Measurements from ENCODE around the gene LRRC1. TPM values are rescaled to one million over a fixed set of nuclear protein-coding genes. Genes with fewer than 3 reads are reported as not detected.

Gene LRRC1
- total and polyA plus RNA-seq, 2 of the 8 experiments (the other 6 are each of a cell fraction or from before 2014, with no cell fraction given): 6.7 to 15.9 TPM

- no peak overlapping the region for H3K4ac ChIP-seq (replicated peaks; ENCODE audit: insufficient read length, low read depth, low read length)
- CTCF ChIA-PET (ENCODE audit: partially characterized antibody): interaction anchor here (0.9 to 1.4 kb wide), 4 partner anchors 24 to 164 kb away, joined by 3 to 4 read pairs (median 4); no protein-coding TSS in a partner anchor
- H3K27me3 ChIP-seq (replicated peaks in 1 of 4; ENCODE audit: control insufficient read depth in 3 of 4, extremely low read depth in 1 of 4, insufficient read depth in 3 of 4, low read length in 3 of 4): peaks cover 0 to 6% (median 2%) of the 10 kb centered on the region in 4 experiments; a peak in 3 of 7 replicates
- no peaks in the 10 kb centered on the region for H3K9me3 ChIP-seq (ENCODE audit: insufficient read depth in 2 of 2, low read depth in 1 of 2, low read length in 1 of 2)
- no peak overlapping the region for H4K5ac ChIP-seq (ENCODE audit: insufficient read length, low read depth, low read length)
- POLR2A ChIA-PET (ENCODE audit: partially characterized antibody): interaction anchor here (1.3 kb wide), 1 partner anchor 14 kb away, joined by 3 read pairs; no protein-coding TSS in a partner anchor
- H3K79me2 ChIP-seq (ENCODE audit: control insufficient read depth in 1 of 2, insufficient read depth in 2 of 2, low read length in 2 of 2): peaks cover 0 to 10% of the 10 kb centered on the region in 2 experiments; a peak in 2 of 4 replicates
- no peak overlapping the region for H3K18ac ChIP-seq (ENCODE audit: extremely low read depth, low read length)
- H3K36me3 ChIP-seq (ENCODE audit: control insufficient read depth in 2 of 4, insufficient read depth in 4 of 4, low read length in 3 of 4): no peaks in the 10 kb centered on the region
- WGBS, 2 experiments (ENCODE audit: extremely low coverage in 1 of 2, insufficient coverage in 1 of 2, insufficient read length in 1 of 2, insufficient replicate concordance in 2 of 2, low coverage in 1 of 2, low lambda C conversion rate in 2 of 2, missing lambda C conversion rate in 1 of 2): 92% methylated on average over 2 of the region's 2 CpGs; no CpG with 5 or more reads in 1 of the 2 experiments
- H3K23me2 ChIP-seq (ENCODE audit: low read depth, low read length): peaks cover 25% of the 10 kb centered on the region
- DNase-seq (ENCODE audit: low read depth in 1 of 2, low spot score in 2 of 2) (no peak), FAIRE-seq (no peak)
- H4K91ac ChIP-seq (replicated peaks; ENCODE audit: insufficient read length, low read length): no peak overlapping the region
- peaks cover 6% of the 10 kb centered on the region; the same call in 1 of the 2 replicates for H3K79me1 ChIP-seq (ENCODE audit: low read depth, low read length)
- H4K8ac ChIP-seq (ENCODE audit: extremely low read depth, insufficient read depth, low read length): no peak overlapping the region
- TF ChIP-seq YY1 (IDR thresholded peaks at IDR 0.05; ENCODE audit: low read depth, low read length) (no peak), USF2 (IDR thresholded peaks at IDR 0.05; ENCODE audit: low read length) (no peak)
- no peak overlapping the region for H3K14ac ChIP-seq (ENCODE audit: insufficient read length)
- H4K20me1 ChIP-seq (replicated peaks in 1 of 2; ENCODE audit: control insufficient read depth in 1 of 2, insufficient read depth in 2 of 2, low read length in 2 of 2): peaks cover 0 to 1% of the 10 kb centered on the region in 2 experiments
- H2BK12ac ChIP-seq (ENCODE audit: low read depth, low read length): no peak overlapping the region
- H2AFZ ChIP-seq (ENCODE audit: low read length): no peak overlapping the region
- H3K27ac ChIP-seq (ENCODE audit: low read depth, low read length): no peak overlapping the region
- H3K9ac ChIP-seq (replicated peaks in 1 of 4; ENCODE audit: extremely low read depth in 1 of 4, low read depth in 3 of 4, low read length in 3 of 4): no peak overlapping the region
- H3K56ac ChIP-seq (replicated peaks; ENCODE audit: insufficient read length, low read depth, low read length): no peak overlapping the region
- H3K4me2 ChIP-seq (ENCODE audit: insufficient read depth in 1 of 2, low read depth in 2 of 2, low read length in 2 of 2): no peak overlapping the region; a peak in 1 of 4 replicates
- no peak overlapping the region for H2BK120ac ChIP-seq (replicated peaks; ENCODE audit: low read depth, low read length)
- no peak overlapping the region; the same call in 1 of the 2 replicates for H2BK15ac ChIP-seq (ENCODE audit: low read length)
- H2BK5ac ChIP-seq (ENCODE audit: low read depth, low read length): no peak overlapping the region
- H3K4me3 ChIP-seq (ENCODE audit: extremely low read depth in 1 of 4, insufficient read depth in 2 of 4, low read depth in 3 of 4, low read length in 4 of 4): no peak overlapping the region
- H2BK20ac ChIP-seq (ENCODE audit: low read length): no peak overlapping the region
- no peak overlapping the region for H2AK5ac ChIP-seq (ENCODE audit: low read depth, low read length)
- H3K4me1 ChIP-seq (replicated peaks in 1 of 4; ENCODE audit: control insufficient read depth in 3 of 4, insufficient read depth in 4 of 4, low read length in 3 of 4): peaks cover 0 to 6% (median 3%) of the 10 kb centered on the region in 4 experiments; a peak in 5 of 7 replicates
- no peak overlapping the region for H3K23ac ChIP-seq (ENCODE audit: insufficient read length)
These were observed 2.8 kb upstream of the LRRC1 start for GRCh38 chr6:53792016-53792415.
